Occipital lobe (tissue), 2 donors: ENCODE data around the gene TRAF3. TPM values are rescaled to one million over a fixed set of nuclear protein-coding genes. Genes with fewer than 3 reads are reported as not detected.

Source experiments
- DNase-seq: peaks from one replicate; lab custom pipeline; 2025; lab: John Stamatoyannopoulos, UW
- total RNA-seq: library from RNA; depleted of rRNA; stranded (reverse); fragments of >200 nt; gene quantifications from one replicate; pipeline ENCODE4 v1.2.3, GENCODE V29; 2014

TRAF3 gene
- total RNA-seq, 1 donor from 2014 or later, result 20.1 TPM

- no peak for DNase-seq
Measured at GRCh38 chr14:102907980-102908730, 130.9 kb downstream of the TRAF3 start.

GRCh38 chr14:102908766-102909455 is 131.7 kb downstream of the TRAF3 start:
- DNase-seq, result no peak

GRCh38 chr14:102909462-102909861 is 132.2 kb downstream of the TRAF3 start:
- DNase-seq, result no peak

GRCh38 chr14:102909911-102910310 is 132.7 kb downstream of the TRAF3 start:
- DNase-seq, result no peak

- no peak for DNase-seq
Measured at GRCh38 chr14:102910442-102910841, 133.2 kb downstream of the TRAF3 start.

GRCh38 chr14:102911541-102911951 is 134.3 kb downstream of the TRAF3 start:
- no peak for DNase-seq

- DNase-seq, result no peak
Measured at GRCh38 chr14:102911991-102912761, 134.9 kb downstream of the TRAF3 start.

- no peak for DNase-seq
Measured at GRCh38 chr14:102913341-102914211, 136.3 kb downstream of the TRAF3 start.

GRCh38 chr14:102914474-102915291 is 137.4 kb downstream of the TRAF3 start:
- no peak for DNase-seq

GRCh38 chr14:102915292-102916110 is 138.3 kb downstream of the TRAF3 start:
- no peak for DNase-seq

GRCh38 chr14:102916347-102917055 is 139.3 kb downstream of the TRAF3 start:
- DNase-seq, result no peak

- no peak for DNase-seq
Measured at GRCh38 chr14:102917056-102917385, 139.8 kb downstream of the TRAF3 start.

- no peak for DNase-seq
Measured at GRCh38 chr14:102917469-102918211, 140.4 kb downstream of the TRAF3 start.

GRCh38 chr14:102918438-102918837 is 141.2 kb downstream of the TRAF3 start:
- no peak for DNase-seq

- no peak for DNase-seq
Measured at GRCh38 chr14:102920273-102920997, 143.2 kb downstream of the TRAF3 start.

- DNase-seq, result no peak
Measured at GRCh38 chr14:102920998-102921304, 143.7 kb downstream of the TRAF3 start.

GRCh38 chr14:102922490-102923200 is 145.4 kb downstream of the TRAF3 start, which contains the start of gene AMN:
AMN (plus strand) TSS chr14:102922663; CDS start chr14:102922689, 26 bp downstream.
- no peak for DNase-seq
